ENCODE measurements around the gene CD82. TPM values are rescaled to one million over a fixed set of nuclear protein-coding genes. Genes with fewer than 3 reads are reported as not detected.

CD82 gene
- total and polyA plus RNA-seq, 2 donors from 2014 or later: 59.3 to 94.4 TPM

GRCh38 chr11:44532809-44533208 lies 32.7 kb upstream of the CD82 start:
- H3K9ac ChIP-seq (ENCODE audit: low read length in 3 of 3): no peak overlapping the region
- intact Hi-C loops (cut with DNase I): loop anchor here (10.0 kb wide), 1 partner anchor 418 kb away; no protein-coding TSS in a partner anchor
- no peak overlapping the region for H3K27ac ChIP-seq (ENCODE audit: low read depth in 2 of 2, low read length in 2 of 2)
- no peaks in the 10 kb centered on the region for H3K27me3 ChIP-seq (ENCODE audit: control insufficient read depth, insufficient read depth, low read length)
- no peaks in the 10 kb centered on the region for H3K9me3 ChIP-seq (ENCODE audit: control insufficient read depth in 2 of 3, insufficient read depth in 1 of 3, low read length in 3 of 3)
- H3K4me1 ChIP-seq (ENCODE audit: control insufficient read depth in 2 of 3, insufficient read depth in 2 of 3, low read depth in 1 of 3, low read length in 3 of 3): no peaks in the 10 kb centered on the region
- H3K36me3 ChIP-seq (ENCODE audit: control insufficient read depth in 2 of 3, insufficient read depth in 3 of 3, low read length in 3 of 3): no peaks in the 10 kb centered on the region
- DNase-seq: no peak
- H3K4me3 ChIP-seq (ENCODE audit: low read length in 3 of 3): no peak overlapping the region
- FAIRE-seq: no peak
- no peak for TF ChIP-seq CTCF (IDR thresholded peaks at IDR 0.05; ENCODE audit: borderline replicate concordance, extremely low read depth, insufficient read depth)

- DNase-seq (no peak), FAIRE-seq (no peak)
- Histone ChIP-seq H3K4me1 (ENCODE audit: control insufficient read depth in 2 of 3, insufficient read depth in 2 of 3, low read depth in 1 of 3, low read length in 3 of 3) (peaks cover 0 to 3% (median 0%) of the 10 kb centered on the region in 3 donors), H3K4me3 (ENCODE audit: low read length in 3 of 3) (no peak overlapping the region), H3K9ac (ENCODE audit: low read length in 3 of 3) (no peak overlapping the region), H3K27me3 (ENCODE audit: control insufficient read depth, insufficient read depth, low read length) (no peaks in the 10 kb centered on the region), H3K9me3 (ENCODE audit: control insufficient read depth in 2 of 3, insufficient read depth in 1 of 3, low read length in 3 of 3) (no peaks in the 10 kb centered on the region), H3K36me3 (ENCODE audit: control insufficient read depth in 2 of 3, insufficient read depth in 3 of 3, low read length in 3 of 3) (no peaks in the 10 kb centered on the region), H3K27ac (ENCODE audit: low read depth in 2 of 2, low read length in 2 of 2) (no peak overlapping the region)
- no peak for TF ChIP-seq CTCF (IDR thresholded peaks at IDR 0.05; ENCODE audit: borderline replicate concordance, extremely low read depth, insufficient read depth)
- intact Hi-C loops (cut with DNase I): loop anchor here (10.0 kb wide), 1 partner anchor 419 kb away; no protein-coding TSS in a partner anchor
These were observed 31.3 kb upstream of the CD82 start for GRCh38 chr11:44533921-44534711.

GRCh38 chr11:44535191-44535980 lies 30.1 kb upstream of the CD82 start:
- Histone ChIP-seq H3K27me3 (ENCODE audit: control insufficient read depth, insufficient read depth, low read length) (no peaks in the 10 kb centered on the region), H3K27ac (ENCODE audit: low read depth in 2 of 2, low read length in 2 of 2) (no peak overlapping the region), H3K9me3 (ENCODE audit: control insufficient read depth in 2 of 3, insufficient read depth in 1 of 3, low read length in 3 of 3) (no peaks in the 10 kb centered on the region), H3K4me1 (ENCODE audit: control insufficient read depth in 2 of 3, insufficient read depth in 2 of 3, low read depth in 1 of 3, low read length in 3 of 3) (peaks cover 0 to 3% (median 0%) of the 10 kb centered on the region in 3 donors), H3K4me3 (ENCODE audit: low read length in 3 of 3) (no peak overlapping the region), H3K9ac (ENCODE audit: low read length in 3 of 3) (no peak overlapping the region), H3K36me3 (ENCODE audit: control insufficient read depth in 2 of 3, insufficient read depth in 3 of 3, low read length in 3 of 3) (no peaks in the 10 kb centered on the region)
- FAIRE-seq: no peak
- no peak for DNase-seq
- no peak for TF ChIP-seq CTCF (IDR thresholded peaks at IDR 0.05; ENCODE audit: borderline replicate concordance, extremely low read depth, insufficient read depth)
- intact Hi-C loops (cut with DNase I): loop anchor here (5.0 to 10.0 kb wide), 2 partner anchors 248 to 421 kb away; no protein-coding TSS in a partner anchor

Data from kidney (tissue), 14 donors.